Jurkat, Clone E6-1 (cell line): ENCODE results near the gene DDX28.
"Not testable (repeated sequence)": the region's sequence is repeated elsewhere in the genome, so short reads cannot be mapped to it uniquely, and the experiment has no call there.

Source experiments
- DNase-seq: peaks from one replicate; pipeline ENCODE4 v3.0.0-alpha.2; 2011; ENCODE audit warnings: low read depth, low spot score
- H3K4me3 ChIP-seq: 2 replicates; pipeline ENCODE4 v1.5.1; 2011; ENCODE audit warnings: mild to moderate bottlenecking, low read length, control low read depth, moderate library complexity

Gene DDX28

DNA sequence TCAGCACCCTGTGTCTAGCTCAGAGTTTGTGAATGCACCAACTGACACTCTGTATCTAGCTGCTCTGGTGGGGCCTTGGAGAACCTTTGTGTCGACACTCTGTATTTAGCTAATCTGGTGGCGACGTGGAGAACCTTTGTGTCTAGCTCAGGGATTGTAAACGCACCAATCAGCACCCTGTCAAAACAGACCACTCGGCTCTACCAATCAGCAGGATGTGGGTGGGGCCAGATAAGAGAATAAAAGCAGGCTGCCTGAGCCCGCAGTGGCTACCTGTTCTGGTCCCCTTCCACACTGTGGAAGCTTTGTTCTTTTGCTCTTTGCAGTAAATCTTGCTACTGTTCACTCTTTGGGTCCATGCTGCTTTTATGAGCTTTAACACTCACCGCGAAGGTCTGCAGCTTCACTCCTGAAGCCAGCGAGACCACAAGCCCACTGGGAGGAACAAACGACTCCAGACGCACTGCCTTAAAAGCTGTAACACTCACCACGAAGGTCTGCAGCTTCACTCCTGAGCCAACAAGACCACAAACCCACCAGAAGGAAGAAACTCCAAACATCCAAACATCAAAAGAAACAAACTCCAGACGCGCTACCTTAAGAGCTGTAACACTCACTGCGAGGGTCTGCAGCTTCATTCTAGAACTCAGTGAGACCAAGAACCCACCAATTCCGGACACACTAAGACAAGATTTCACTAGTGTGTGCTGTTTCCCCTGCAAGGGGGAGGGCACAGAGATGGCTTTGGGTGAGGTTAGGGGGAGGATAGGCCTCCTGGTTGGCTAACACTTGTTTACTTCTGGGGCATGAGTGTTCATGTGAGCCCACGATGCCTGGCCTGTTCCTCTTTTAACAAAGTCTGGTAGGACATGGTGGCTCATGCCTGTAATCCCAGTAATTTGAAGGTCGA lies 24.0 kb downstream of the DDX28 start, which contains the start of gene DPEP2:
DPEP2 (minus strand) TSS at position 706 of the 910 bp plus-strand sequence. CDS start 6,272 bp downstream, outside the sequence.
- H3K4me3 ChIP-seq: peak within 1 kb of the TSS; percentile 37
- DNase-seq: peak; percentile 79

DNA sequence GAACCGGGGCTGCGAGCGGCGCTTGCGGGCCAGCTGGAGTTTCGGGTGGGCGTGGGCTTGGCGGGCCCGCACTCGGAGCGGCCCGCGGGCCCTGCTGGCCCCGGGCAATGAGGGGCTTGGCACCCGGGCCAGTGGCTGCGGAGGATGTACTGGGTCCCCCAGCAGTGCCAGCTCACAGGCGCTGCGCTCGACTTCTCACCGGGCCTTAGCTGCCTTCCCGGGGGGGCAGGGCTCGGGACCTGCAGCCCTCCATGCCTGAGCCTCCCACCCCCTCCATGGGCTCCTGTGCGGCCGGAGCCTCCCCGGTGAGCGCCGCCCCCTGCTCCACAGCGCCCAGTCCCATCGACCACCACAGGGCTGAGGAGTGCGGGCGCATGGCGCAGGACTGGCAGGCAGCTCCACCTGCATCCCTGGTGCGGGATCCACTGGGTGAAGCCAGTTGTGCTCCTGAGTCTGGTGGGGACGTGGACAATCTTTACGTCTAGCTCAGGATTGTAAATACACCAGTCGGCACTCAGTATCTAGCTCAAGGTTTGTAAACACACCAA lies 24.7 kb downstream of the DDX28 start:
- DNase-seq, H3K4me3 ChIP-seq: not testable (repeated sequence)

DNA sequence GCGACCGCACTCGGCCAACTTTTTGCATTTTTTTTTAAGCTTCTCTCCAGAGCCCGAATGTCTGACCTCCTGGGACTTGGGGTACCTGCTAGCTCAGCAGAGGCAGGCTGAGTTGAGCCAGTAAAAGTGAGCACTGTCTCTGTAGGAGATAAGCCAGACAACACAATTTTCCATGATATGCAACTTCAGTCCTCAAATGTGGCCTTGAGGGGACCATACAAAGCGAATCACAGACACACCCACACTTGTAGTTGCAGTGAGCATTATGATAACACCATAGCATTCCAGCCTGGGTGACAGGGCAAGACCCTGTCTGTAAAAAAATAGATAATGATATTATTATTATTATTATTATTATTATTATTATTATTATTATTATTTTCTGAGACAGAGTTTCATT lies 26.4 kb downstream of the DDX28 start:
- no peak for DNase-seq
- no peak overlapping the region for H3K4me3 ChIP-seq

DNA sequence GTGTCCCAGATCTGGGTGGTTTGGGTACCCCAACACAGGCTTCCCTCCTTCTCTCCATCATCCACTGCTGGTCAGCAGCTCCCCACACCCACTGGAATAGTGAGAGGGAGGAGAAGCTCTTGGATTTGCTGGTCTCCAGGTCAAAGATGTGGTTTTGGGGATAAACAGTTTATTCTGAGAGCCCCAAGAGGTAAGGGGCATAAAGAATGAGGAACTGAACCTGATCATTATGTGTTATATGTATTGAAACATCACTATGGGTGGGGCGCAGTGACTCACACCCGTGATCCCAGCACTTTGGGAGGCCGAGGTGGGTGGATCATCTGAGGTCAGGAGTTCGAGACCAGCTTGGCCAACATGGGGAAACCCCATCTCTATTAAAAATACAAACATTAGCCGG lies 27.6 kb downstream of the DDX28 start:
- no peak overlapping the region for H3K4me3 ChIP-seq
- DNase-seq: no peak

DNA sequence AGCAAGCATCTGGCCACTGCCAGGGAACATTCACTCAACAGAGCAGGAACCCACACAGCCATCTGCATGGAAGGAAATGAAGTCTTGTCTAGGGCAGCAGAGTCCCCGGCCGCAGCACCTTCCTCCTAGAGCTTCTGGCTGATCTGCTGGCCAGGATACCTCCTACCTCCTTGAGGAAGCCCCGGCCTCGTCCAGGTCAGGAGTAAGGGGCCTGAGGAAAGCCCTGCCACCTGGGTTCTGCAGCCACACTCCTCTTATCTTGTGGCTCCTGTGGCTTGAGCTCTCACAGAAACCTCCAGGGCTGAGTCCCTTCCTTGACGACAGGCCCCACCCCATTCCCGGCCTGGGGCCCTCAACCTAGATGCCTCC lies 29.0 kb downstream of the DDX28 start:
- H3K4me3 ChIP-seq: not testable (repeated sequence)

DNA sequence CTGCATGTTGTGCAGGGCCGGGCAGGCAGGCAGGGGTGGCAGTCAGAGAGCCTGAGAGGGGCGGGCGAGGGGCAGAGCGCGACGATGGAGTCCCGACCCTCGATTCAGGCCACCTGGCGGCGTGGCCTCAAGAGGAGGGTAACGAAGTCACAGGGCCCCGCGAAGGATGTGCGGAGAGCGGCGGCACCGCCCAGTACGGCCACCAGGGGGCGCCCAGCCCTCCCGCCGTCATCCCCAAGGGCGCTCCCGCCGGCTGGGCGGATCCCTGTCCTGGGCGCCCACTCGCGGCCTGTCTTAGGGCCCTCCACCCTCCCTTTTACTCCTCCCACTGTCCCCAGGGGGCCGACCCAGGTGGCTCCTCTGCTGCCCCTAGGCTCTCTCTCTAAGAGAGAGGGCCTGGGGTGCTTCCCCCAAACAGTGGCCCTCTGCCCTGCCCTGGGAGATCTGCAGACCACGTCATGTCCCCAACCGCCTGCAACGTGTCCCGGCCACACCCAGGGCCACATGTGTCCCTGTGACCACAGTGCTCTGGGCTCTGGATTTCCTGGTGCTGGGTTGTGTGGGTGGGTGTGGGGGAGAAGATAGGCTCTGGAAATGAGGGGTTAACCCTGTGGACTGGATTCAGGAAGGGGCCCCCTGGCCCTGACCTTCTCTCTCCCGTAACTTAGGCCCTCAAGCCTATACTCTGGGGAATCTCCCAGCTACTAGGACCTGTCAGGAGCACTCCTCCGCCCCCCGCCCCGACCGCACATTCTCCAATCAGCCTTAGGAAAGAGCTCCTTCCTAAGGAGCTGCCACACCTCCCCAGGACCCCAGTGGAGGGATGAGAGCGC lies 29.6 kb downstream of the DDX28 start:
- peak overlapping the region; percentile 38 for H3K4me3 ChIP-seq

More for the DNA sequence above, 29.0 kb downstream of the DDX28 start:
- DNase-seq: peak; percentile 34

DNA sequence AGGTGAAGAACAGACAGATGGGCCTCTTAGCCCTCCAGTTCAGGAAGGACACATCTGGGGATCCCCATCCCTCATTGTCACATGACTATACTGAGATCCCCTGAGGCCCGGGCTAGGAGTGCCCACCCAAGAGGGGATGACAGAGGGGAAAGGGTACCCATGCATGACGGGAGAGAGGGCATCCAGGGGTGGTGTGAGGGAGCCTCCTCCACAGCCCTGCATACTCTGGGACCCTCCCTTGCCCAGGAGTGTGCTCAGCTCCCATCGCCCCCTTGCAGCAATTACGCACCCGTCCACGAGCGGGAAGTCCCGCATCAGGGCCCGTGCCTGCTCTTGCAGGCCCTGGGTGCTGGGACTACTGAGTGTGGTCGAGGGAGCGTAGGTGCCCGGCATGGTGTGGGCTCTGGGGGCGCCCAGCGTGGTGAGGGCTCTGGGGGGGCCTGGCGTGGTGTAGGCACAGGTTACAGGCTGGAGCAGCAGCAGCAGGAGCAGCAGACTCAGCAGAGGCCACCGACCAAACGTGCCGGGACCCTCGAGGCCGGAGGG lies 30.3 kb downstream of the DDX28 start:
- no peak for DNase-seq
- H3K4me3 ChIP-seq: no peak overlapping the region

More for the DNA sequence above, 29.6 kb downstream of the DDX28 start:
- DNase-seq: peak; percentile 69

DNA sequence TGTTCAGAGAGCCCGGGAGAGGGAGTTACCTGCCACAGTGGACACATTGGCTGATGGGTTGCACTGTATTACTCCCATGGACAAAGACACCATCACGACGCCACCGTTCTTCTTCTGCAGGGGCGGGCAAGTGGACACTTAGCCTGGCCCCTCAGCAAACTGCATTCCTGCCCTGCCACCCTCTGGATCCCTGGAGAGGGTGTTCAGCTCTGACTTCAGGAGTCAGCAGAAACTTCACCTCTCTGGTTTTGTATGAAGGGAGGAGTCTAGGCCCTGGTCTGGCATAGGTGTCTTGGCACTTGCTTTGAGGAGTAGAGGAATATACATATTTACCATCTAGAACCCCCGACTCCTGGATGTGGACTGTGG lies 33.0 kb downstream of the DDX28 start:
- no peak overlapping the region for H3K4me3 ChIP-seq
- no peak for DNase-seq

DNA sequence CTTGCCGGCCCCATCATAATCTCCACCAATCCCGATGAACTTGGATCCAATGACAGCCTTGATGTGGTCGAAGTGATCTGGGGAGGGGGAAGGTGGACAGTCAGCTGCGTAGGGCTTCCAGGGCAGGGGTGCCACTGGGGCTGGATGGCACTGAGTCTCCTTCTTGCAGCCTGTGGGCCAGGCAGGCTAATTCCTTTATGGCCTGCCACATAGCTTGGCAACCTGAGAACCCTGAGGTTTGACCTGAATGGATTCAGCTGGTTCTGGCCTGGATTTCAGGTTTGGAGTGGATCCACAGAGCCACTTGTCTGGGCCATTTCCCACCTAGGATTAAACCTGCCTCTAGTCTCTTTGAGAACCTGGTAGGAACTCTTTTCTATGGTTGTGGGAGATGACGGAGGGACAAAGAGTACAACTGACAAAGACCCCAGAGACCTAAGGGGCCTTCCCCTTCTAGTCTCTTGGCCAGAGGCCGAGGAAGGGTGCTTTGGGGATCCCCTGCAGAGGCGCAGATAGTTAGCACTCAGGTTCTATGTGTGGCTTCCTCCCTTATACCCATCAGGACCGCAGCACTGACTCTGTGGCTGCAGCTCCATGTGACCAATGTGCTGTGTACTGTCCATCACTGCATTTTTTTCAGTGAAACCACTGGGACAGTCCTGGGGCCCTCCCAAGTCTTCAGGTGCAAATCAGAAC lies 33.6 kb downstream of the DDX28 start:
- H3K4me3 ChIP-seq: no peak overlapping the region
- no peak for DNase-seq

DNA sequence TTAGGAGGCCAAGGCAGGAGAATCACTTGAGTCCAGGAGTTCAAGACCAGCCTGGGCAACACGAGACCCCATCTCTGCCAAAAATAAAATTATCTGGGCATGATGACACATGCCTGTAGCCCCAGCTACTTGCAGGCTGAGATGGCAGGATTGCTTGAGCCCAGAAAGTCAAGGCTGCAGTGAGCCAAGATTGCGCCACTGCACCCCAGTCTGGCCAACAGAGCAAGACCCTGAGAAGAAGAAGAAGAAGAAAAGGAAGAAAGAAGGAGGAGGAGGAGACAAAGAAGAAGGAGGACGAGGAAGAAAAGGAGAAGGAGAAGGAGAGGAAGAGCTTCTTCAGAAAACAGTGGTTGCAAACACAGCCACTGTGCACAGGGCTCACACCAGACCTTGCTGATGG lies 34.4 kb downstream of the DDX28 start:
- no peak for DNase-seq
- no peak overlapping the region for H3K4me3 ChIP-seq

DNA sequence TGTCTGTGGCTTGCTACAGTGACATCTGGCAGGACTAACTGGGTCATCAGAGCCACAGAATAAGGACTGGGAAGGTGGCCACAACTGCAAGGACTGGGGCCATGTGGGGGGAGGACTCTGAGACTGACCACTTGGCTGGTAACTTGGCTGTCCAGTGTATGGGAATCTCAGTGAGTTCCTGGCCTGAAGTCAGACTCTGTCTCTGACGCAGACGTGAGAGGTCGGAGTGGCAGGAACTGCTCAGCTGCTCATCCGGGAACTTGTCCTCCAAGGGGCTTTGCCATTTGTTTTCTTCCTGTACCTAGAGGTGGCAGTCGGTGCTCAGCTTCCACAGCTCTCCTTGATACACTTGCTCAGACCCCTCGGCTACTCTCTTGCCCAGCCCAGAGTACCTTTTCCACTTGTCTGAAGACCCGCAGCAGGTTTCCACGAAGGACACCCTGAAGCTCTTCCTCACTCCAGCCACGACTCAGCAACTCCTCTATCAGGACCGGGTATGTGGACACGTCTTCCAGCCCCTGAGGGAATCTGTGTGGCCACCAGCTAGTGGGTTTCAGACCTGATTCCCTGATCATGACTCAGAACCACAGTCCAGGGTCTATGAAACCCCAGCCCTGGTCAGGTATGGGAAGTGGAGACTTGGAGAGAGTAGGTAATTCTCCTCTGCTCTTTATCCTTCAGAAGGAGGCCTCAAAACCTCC lies 35.4 kb downstream of the DDX28 start:
- H3K4me3 ChIP-seq: no peak overlapping the region
- DNase-seq: no peak

DNA sequence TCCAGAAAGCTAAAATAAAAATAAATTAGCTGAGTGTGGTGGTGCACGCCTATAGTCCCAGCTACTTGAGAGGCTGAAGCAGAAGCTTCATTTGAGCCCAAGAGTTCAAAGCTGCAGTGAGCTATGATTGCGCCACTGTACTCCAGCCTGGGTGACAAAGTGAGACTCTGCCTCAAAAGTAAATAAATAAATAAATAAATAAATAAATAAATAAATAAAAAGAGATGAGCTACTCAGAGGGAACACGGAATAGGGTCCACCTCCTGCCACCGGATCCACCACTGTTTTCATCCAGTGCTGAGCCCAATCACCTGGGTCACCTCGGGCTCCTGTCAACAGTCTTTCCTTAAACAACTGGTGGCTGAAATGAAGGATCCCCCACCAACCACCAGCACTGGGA lies 36.1 kb downstream of the DDX28 start:
- no peak overlapping the region for H3K4me3 ChIP-seq
- DNase-seq: no peak

DNA sequence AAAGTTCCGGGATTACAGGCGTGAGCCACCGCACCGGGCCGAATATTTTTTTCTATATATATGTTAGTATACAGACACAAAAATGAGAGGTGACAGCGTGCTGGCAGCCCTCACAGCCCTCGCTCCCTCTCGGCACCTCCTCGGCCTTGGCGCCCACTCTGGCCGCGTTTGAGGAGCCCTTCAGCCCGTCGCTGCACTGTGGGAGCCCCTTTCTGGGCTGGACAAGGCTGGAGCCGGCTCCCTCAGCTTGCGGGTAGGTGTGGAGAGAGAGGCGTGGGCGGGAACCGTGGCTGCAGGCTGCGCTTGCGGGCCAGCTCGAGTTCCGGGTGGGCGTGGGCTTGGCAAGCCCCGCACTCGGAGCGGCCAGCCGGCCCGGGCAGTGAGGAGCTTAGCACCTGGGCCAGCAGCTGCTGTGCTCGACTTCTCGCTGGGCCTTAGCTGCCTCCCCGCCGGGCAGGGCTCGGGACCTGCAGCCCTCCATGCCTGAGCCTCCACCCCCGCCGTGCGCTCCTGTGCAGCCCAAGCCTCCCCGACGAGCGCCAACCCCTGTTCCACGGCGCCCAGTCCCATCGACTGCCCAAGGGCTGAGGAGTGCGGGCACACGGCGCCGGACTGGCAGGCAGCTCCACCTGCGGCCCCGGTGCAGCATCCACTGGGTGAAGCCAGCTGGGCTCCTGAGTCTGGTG lies 40.9 kb downstream of the DDX28 start:
- H3K4me3 ChIP-seq: no peak overlapping the region
- no peak for DNase-seq

DNA sequence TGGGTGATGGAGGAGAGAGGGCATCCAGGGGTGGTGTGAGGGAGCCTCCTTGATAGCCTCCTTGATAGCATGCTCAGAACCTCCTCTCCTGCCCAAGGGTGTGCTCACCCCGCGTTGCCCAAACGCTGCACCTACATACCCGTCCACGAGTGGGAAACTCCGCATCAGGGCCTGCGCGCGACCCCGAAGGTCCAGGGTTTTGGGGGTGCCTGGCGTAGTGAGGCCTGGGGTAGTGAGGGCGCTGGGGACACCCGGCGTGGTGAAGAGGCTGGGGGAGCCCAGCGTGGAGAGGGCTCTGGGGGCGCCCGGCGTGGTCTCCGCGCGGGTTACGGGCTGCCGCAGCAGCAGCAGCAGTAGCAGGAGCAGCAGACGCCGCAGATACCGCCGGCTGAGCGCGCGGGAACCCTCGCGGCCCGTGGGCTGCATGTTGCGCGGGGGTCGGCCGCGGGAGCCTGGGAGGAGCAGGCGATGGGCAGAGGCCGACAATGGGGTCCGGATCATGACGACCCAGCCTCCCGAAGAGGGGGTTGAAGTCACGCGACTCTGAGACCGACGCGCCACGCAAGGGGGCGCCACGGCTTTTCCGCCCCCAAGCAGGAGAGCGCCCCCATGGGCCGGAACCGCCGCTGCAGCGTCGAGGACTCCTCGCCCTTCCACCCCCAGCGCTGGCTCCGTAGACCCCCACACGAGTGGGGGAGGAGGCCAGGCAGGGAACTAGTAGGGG lies 42.9 kb downstream of the DDX28 start, which contains the start of gene DPEP3:
DPEP3 (minus strand) TSS at position 545 of the 724 bp plus-strand sequence; CDS start at position 426, 119 bp downstream.
- no peak within 1 kb of the TSS for H3K4me3 ChIP-seq
- DNase-seq: no peak

DNA sequence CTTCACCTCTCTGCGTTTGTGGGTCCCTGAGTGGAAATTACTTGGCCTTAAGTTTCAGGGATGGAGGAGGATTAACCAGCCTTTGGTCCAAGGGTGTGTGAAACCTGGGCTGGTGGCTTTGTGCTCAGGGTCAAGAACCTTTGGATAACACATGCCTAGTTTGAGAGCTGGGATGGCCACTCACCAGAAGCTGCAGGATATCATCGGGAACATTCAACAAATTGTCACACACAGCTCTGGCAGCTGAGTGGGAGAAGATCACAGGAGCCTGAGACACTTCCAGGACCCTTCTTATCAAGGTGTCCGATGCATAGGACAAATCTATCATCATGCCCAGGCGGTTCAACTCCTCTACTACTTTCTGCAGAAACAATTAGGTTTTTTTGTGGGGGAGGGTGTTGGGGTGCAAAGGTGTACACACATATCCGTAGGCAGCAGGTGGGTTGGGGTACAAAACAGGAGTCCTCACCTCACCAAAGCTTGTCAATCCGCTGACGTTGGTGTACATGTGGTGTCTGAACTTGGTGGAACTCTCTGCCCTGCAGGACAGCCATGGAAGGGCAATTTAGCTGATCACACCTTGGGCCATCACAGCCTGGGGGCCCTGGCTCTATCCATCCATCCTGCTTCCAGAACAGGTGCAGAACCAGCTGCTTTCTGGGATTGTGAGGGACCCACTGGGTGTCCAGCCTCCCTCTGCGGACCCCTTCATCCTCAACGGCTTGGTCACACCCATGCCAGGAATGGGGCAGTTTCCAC lies 45.4 kb downstream of the DDX28 start:
- no peak for DNase-seq
- H3K4me3 ChIP-seq: no peak overlapping the region

DNA sequence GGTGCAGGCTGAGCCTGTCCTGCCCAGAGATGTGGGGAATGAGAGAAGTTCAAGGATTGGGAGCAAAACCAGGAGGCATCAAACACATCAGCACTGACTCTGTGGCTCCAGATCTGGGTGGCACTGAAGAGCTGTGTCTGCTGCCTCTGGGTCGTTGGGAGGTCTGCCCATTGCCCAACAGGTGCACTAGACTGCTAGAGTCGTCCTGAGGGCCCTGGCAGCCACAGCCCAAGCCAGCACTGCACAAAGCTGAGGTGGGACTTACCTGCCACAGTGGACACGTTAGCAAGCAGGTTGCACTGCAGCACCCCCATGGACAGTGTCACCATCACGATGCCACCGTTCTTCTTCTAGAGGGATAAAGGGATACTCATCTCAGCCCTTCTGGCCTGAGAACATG lies 46.0 kb downstream of the DDX28 start:
- no peak for DNase-seq
- no peak overlapping the region for H3K4me3 ChIP-seq
